ENCODE results near the gene MOB3C.
A peak's percentile ranks its signal among the peaks of the same experiment; 100 is the strongest.

The MOB3C gene

GRCh38 chr1:46603858-46604549 lies 12.6 kb downstream of the MOB3C start, which contains the start of gene MKNK1:
MKNK1 (minus strand) TSS chr1:46604268; CDS start chr1:46583327, 20,941 bp downstream.
- peak; percentile 97 for ATAC-seq

GRCh38 chr1:46603481-46603857 lies 13.1 kb downstream of the MOB3C start:
- ATAC-seq (no peak), DNase-seq (no peak)

More at GRCh38 chr1:46603858-46604549, 12.6 kb downstream of the MOB3C start, which contains the start of gene MKNK1:
- peak; percentile 99 for DNase-seq

- DNase-seq (no peak), ATAC-seq (no peak)
Measured at GRCh38 chr1:46601257-46602007, 15.2 kb downstream of the MOB3C start.

GRCh38 chr1:46599059-46599970 lies 17.3 kb downstream of the MOB3C start:
- ATAC-seq (no peak), DNase-seq (no peak)

- ATAC-seq, result no peak
- no peak for DNase-seq
Measured at GRCh38 chr1:46596846-46597245, 19.8 kb downstream of the MOB3C start.

GRCh38 chr1:46596036-46596435 lies 20.6 kb downstream of the MOB3C start:
- no peak for ATAC-seq
- no peak for DNase-seq

- DNase-seq (peak; percentile 33), ATAC-seq (no peak)
Measured at GRCh38 chr1:46595127-46595526, 21.5 kb downstream of the MOB3C start.

GRCh38 chr1:46594063-46594462 lies 22.5 kb downstream of the MOB3C start:
- no peak for ATAC-seq
- DNase-seq, result no peak

GRCh38 chr1:46592823-46593222 lies 23.8 kb downstream of the MOB3C start:
- DNase-seq, result no peak
- ATAC-seq, result no peak

- DNase-seq, result no peak
- ATAC-seq, result no peak
Measured at GRCh38 chr1:46589529-46589928, 27.1 kb downstream of the MOB3C start.

- DNase-seq (no peak), ATAC-seq (no peak)
Measured at GRCh38 chr1:46587069-46587468, 29.5 kb downstream of the MOB3C start.

- no peak for DNase-seq
- ATAC-seq, result no peak
Measured at GRCh38 chr1:46585312-46585938, 31.2 kb downstream of the MOB3C start.

GRCh38 chr1:46583494-46583893 lies 33.1 kb downstream of the MOB3C start:
- ATAC-seq (no peak), DNase-seq (no peak)

- DNase-seq (no peak), ATAC-seq (no peak)
Measured at GRCh38 chr1:46582972-46583371, 33.6 kb downstream of the MOB3C start.

- DNase-seq (peak; percentile 19), ATAC-seq (peak; percentile 96)
Measured at GRCh38 chr1:46581681-46582455, 34.7 kb downstream of the MOB3C start.

GRCh38 chr1:46580140-46580903 lies 36.3 kb downstream of the MOB3C start:
- no peak for ATAC-seq
- no peak for DNase-seq

GRCh38 chr1:46577671-46578070 lies 38.9 kb downstream of the MOB3C start:
- ATAC-seq (no peak), DNase-seq (no peak)

GRCh38 chr1:46576596-46576995 lies 40.0 kb downstream of the MOB3C start:
- no peak for DNase-seq
- no peak for ATAC-seq

- DNase-seq (no peak), ATAC-seq (no peak)
Measured at GRCh38 chr1:46575778-46576177, 40.8 kb downstream of the MOB3C start.

GRCh38 chr1:46575300-46575699 lies 41.3 kb downstream of the MOB3C start:
- no peak for ATAC-seq

More at GRCh38 chr1:46575300-46575699, 41.3 kb downstream of the MOB3C start:
- DNase-seq, result no peak

Measured in stimulated activated naive CD8-positive, alpha-beta T cell treated with anti-CD3 and anti-CD28 coated beads, Interleukin-15, Interleukin-2, amounts not matched to agents 100 U/mL and 50 U/mL, for 24 hours (primary cell).